Measurements from ENCODE around the gene PF4V1. TPM values are rescaled to one million over a fixed set of nuclear protein-coding genes. Genes with fewer than 3 reads are reported as not detected.
A peak's percentile ranks its signal among the peaks of the same experiment; 100 is the strongest.

The PF4V1 gene
- total and polyA plus RNA-seq, 7 donors: not detected

DNA sequence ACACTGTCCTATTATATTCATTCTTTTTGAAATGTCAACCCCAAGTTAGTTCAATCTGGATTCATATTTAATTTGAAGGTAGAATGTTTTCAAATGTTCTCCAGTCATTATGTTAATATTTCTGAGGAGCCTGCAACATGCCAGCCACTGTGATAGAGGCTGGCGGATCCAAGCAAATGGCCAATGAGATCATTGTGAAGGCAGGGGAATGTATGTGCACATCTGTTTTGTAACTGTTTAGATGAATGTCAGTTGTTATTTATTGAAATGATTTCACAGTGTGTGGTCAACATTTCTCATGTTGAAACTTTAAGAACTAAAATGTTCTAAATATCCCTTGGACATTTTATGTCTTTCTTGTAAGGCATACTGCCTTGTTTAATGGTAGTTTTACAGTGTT is 17.7 kb downstream of the PF4V1 start:
- TF ChIP-seq POLR2AphosphoS5 (IDR thresholded peaks at IDR 0.05): no peak
- TF ChIP-seq POLR2A (IDR thresholded peaks at IDR 0.05): no peak
- TF ChIP-seq EP300 (IDR thresholded peaks at IDR 0.05): no peak
- peaks cover 0 to 17% (median 0%) of the 10 kb centered on the region in 3 donors for H3K27me3 ChIP-seq
- WGBS, 2 donors: 84 to 87% methylated on average over 1 of the region's 1 CpG

DNA sequence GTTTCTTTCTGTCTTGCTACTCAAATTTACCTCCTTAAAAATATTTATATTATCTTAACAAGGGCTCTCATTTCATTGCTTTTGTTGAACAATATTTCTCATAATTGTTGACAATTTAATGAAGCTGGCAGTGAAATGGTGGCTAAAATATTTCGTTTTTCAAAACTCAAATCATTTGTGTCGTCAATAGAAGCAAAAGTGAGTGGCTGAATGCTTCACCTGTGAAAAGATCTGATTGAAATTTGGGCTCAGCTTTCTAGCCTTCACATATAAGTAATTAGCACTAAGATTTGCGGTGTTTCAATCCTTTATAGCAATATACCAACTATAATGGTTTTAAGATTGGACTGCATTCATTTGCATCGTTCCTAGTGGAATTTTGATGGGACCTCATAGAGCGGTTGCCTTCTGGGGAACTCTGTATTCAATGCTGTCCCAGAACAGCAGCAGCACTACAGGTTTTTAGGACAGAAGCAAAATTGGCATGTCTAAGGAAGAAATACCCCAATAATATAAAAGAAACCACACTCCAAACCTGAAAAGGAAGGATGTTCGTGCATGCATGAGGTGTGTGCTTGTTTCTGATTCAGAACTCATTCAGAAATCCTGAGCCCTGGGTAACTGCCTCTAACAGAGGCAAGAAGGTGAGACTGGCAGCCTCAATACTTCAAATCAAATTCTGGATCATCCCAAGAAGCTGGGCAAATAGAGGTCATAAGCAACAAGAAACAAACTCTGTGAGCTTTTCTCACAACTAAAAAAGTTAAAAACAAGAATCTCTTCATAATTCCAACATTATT is 18.6 kb downstream of the PF4V1 start:
- WGBS, 2 donors: 81 to 92% methylated on average over 6 of the region's 6 CpGs
- peaks cover 0 to 18% (median 9%) of the 10 kb centered on the region in 4 donors for H3K4me1 ChIP-seq
- peaks cover 0 to 17% (median 0%) of the 10 kb centered on the region in 3 donors for H3K27me3 ChIP-seq
- no peak for TF ChIP-seq POLR2A (IDR thresholded peaks at IDR 0.05)
- no peak for TF ChIP-seq POLR2AphosphoS5 (IDR thresholded peaks at IDR 0.05)
- TF ChIP-seq, protein P1, sequence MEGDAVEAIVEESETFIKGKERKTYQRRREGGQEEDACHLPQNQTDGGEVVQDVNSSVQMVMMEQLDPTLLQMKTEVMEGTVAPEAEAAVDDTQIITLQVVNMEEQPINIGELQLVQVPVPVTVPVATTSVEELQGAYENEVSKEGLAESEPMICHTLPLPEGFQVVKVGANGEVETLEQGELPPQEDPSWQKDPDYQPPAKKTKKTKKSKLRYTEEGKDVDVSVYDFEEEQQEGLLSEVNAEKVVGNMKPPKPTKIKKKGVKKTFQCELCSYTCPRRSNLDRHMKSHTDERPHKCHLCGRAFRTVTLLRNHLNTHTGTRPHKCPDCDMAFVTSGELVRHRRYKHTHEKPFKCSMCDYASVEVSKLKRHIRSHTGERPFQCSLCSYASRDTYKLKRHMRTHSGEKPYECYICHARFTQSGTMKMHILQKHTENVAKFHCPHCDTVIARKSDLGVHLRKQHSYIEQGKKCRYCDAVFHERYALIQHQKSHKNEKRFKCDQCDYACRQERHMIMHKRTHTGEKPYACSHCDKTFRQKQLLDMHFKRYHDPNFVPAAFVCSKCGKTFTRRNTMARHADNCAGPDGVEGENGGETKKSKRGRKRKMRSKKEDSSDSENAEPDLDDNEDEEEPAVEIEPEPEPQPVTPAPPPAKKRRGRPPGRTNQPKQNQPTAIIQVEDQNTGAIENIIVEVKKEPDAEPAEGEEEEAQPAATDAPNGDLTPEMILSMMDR (IDR thresholded peaks at IDR 0.05): no peak
- TF ChIP-seq EP300 (IDR thresholded peaks at IDR 0.05): no peak
- H3K4me3 ChIP-seq: no peak overlapping the region
- no peaks in the 10 kb centered on the region for H3K36me3 ChIP-seq
- DNase-seq: no peak
- H3K9me3 ChIP-seq: no peaks in the 10 kb centered on the region
- H3K27ac ChIP-seq: no peak overlapping the region
- intact Hi-C loops (cut with DNase I): no loop called here

More for the DNA sequence above, 17.7 kb downstream of the PF4V1 start:
- no peak overlapping the region for H3K27ac ChIP-seq
- intact Hi-C loops (cut with DNase I): no loop called here
- DNase-seq: no peak
- no peaks in the 10 kb centered on the region for H3K36me3 ChIP-seq
- peaks cover 0 to 18% (median 9%) of the 10 kb centered on the region in 4 donors for H3K4me1 ChIP-seq
- H3K9me3 ChIP-seq: no peaks in the 10 kb centered on the region
- H3K4me3 ChIP-seq: no peak overlapping the region

DNA sequence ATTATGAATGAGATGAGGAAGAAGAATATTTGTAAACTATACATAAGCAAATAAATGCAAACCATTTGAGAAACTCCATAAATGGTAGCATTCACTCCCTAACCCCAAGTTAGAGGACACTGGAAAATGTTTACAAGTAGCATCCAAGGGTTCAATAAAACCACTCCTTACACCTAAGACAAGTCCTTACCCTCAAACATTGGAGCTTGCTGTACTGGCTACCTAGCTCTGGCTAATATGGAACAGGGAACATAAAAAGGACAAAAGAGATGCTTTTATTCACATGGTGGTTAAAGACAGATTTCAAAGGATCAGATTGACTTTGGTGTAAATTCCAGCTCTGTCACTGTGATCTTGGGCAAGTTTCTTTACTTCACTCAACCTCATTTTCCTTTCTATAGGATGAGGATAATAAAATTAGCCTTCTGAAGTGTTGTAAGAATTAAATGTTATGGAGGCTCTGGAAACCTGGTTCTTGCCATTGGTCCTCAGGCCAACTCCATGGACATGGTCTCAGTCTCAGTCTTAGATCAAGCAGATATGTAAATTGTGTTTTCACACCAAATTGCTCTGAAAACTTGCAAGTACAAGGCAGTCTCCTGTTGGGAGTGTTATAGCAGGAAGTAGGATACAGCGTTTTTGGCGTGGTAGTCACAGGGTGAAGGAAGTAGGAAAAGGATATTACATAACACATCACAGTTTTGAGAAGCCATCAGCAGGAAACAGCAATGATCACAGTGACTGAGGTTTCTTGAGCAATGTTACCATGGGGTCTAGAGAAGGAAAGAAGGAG is 19.4 kb downstream of the PF4V1 start:
- Histone ChIP-seq H3K36me3 (no peaks in the 10 kb centered on the region), H3K4me1 (peaks cover 0 to 18% (median 9%) of the 10 kb centered on the region in 4 donors), H3K27ac (no peak overlapping the region), H3K27me3 (peaks cover 0 to 17% (median 0%) of the 10 kb centered on the region in 3 donors), H3K9me3 (no peaks in the 10 kb centered on the region), H3K4me3 (no peak overlapping the region)
- 42 to 51% methylated on average over 2 of the region's 2 CpGs for WGBS, 2 donors
- intact Hi-C loops (cut with DNase I): no loop called here
- TF ChIP-seq POLR2A (IDR thresholded peaks at IDR 0.05) (no peak), POLR2AphosphoS5 (IDR thresholded peaks at IDR 0.05) (peak in 1 of 4 donors; percentile 22)
- no peak for DNase-seq

DNA sequence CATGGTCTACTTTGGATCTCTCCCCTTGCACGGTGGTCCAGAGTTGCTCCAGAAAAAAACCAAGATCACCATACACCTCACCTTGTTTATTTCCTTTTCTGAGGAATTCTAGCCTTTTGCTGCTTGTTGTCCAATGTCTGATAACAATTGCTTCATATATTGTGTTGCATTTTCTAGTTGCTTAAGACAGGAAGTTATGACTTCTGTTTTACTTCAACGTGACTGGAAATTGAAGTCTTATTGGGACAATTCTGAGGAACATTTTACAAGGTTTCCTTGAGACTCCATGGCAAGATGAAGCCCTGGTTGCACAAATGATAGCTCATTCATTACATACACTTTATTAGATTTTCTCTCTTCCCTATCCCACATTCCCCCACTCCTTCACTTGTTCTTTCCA is 21.3 kb downstream of the PF4V1 start:
- intact Hi-C loops (cut with DNase I): no loop called here

DNA sequence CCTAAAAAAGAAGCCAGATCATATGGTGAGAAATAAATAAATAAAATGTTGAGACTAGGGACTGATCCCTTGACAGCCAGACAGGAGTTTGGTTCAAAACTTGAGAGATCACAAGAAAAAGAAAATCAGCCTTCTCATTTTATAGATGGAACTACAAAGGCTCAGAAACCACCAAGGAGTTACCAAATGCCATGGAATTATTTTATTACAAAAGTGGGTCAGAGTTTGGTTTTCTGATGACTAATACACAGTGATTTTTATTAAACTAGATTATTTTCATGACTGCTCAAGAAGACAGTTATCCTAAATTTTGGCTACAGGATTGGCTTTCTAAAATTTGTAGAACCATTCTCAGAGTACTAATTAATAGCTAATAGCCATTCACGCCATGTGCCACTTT is 22.3 kb downstream of the PF4V1 start:
- Histone ChIP-seq H3K36me3 (no peaks in the 10 kb centered on the region), H3K9me3 (no peaks in the 10 kb centered on the region), H3K4me1 (no peaks in the 10 kb centered on the region), H3K4me3 (no peak overlapping the region), H3K27ac (no peak overlapping the region), H3K27me3 (no peaks in the 10 kb centered on the region)
- TF ChIP-seq EP300 (IDR thresholded peaks at IDR 0.05) (no peak), POLR2AphosphoS5 (IDR thresholded peaks at IDR 0.05) (no peak)
- TF ChIP-seq, protein P1 (IDR thresholded peaks at IDR 0.05): no peak
- intact Hi-C loops (cut with DNase I): no loop called here
- 86 to 97% methylated on average over 1 of the region's 1 CpG for WGBS, 2 donors
- no peak for DNase-seq

More for the DNA sequence above, 21.3 kb downstream of the PF4V1 start:
- DNase-seq: no peak
- no peak for TF ChIP-seq POLR2AphosphoS5 (IDR thresholded peaks at IDR 0.05)
- no peak for TF ChIP-seq POLR2A (IDR thresholded peaks at IDR 0.05)
- no peak for TF ChIP-seq EP300 (IDR thresholded peaks at IDR 0.05)
- TF ChIP-seq, protein P1 (IDR thresholded peaks at IDR 0.05): no peak
- Histone ChIP-seq H3K4me3 (no peak overlapping the region), H3K4me1 (peaks cover 0 to 6% (median 4%) of the 10 kb centered on the region in 4 donors), H3K36me3 (no peaks in the 10 kb centered on the region), H3K27me3 (peaks cover 0 to 5% (median 0%) of the 10 kb centered on the region in 3 donors), H3K27ac (no peak overlapping the region), H3K9me3 (no peaks in the 10 kb centered on the region)
- WGBS, 2 donors: 84 to 88% methylated on average over 2 of the region's 2 CpGs
